Endothelial cell of umbilical vein (primary cell): ENCODE data around the gene ITPR1. TPM values are rescaled to one million over a fixed set of nuclear protein-coding genes. Genes with fewer than 3 reads are reported as not detected.
A peak's percentile ranks its signal among the peaks of the same experiment; 100 is the strongest.

ENCODE experiments used
- BruUV-seq: library from RNA; stranded (reverse); fragments of 400-500 nt; replicated peaks from 2 replicates; lab custom pipeline; 2021; lab: Mats Ljungman, UMichigan
- CTCF ChIA-PET: fragments of 300-600, 350-600 bp; sonication (Branson Sonifier 250); formaldehyde crosslinking; loops from one replicate; lab custom pipeline; 2021; ENCODE audit warnings: antibody characterized with exemption, inconsistent platforms; lab: Charles Lee
- POLR2A ChIA-PET: fragments of 300-600, 350-600 bp; sonication (Branson Sonifier 250); formaldehyde crosslinking; loops from one replicate; lab custom pipeline; 2021; ENCODE audit warnings: antibody characterized with exemption, inconsistent platforms; lab: Charles Lee
- DNase-seq: peaks from one replicate; pipeline ENCODE4 v3.0.0-alpha.2; 2011; ENCODE audit warnings: low read depth, low spot score
- FAIRE-seq: peaks from 2 replicates; lab custom pipeline; 2011; peaks lifted over from hg19 to GRCh38; lab: Jason Lieb, UNC
- H2AFZ ChIP-seq: 2 replicates; pipeline ENCODE4 v1.6.0; 2012; ENCODE audit warnings: low read depth, low read length, control low read depth, inconsistent platforms
- H3K27ac ChIP-seq: 2 replicates; pipeline ENCODE4 v1.5.1; 2011; ENCODE audit warnings: low read depth, mild to moderate bottlenecking, control low read depth, low read length, moderate library complexity; ENCODE audit not compliant: insufficient read depth
- H3K27me3 ChIP-seq, 2 experiments: 2 replicates each; pipeline versions ENCODE4 v1.6.0 to v1.6.1; 2011; ENCODE audit warnings: low read length in 2 of 2, mixed read lengths in 1 of 2; ENCODE audit not compliant: control insufficient read depth in 2 of 2, insufficient read depth in 2 of 2
- H3K36me3 ChIP-seq, 2 experiments: 2 replicates in 1 of 2; 3 replicates in 1 of 2; pipeline ENCODE4 v1.5.1; 2011; ENCODE audit warnings: low read length in 2 of 2, mild to moderate bottlenecking in 1 of 2, moderate library complexity in 1 of 2; ENCODE audit not compliant: control insufficient read depth in 2 of 2, insufficient read depth in 2 of 2; ENCODE audit errors: extremely low read depth in 1 of 2
- H3K4me1 ChIP-seq: 3 replicates; pipeline ENCODE4 v1.5.1; 2011; ENCODE audit warnings: mild to moderate bottlenecking, low read length; ENCODE audit not compliant: control insufficient read depth, insufficient read depth; ENCODE audit errors: extremely low read depth
- H3K4me2 ChIP-seq: 2 replicates; pipeline ENCODE4 v1.6.1; 2011; ENCODE audit warnings: low read length, control low read depth, mixed read lengths; ENCODE audit not compliant: insufficient read depth
- H3K4me3 ChIP-seq, 3 experiments: fragments of 200-600 bp in 1 of 3; sonication (generic), shearing (Covaris generic) in 1 of 3; replicated peaks in 1 of 3; 2 replicates each; pipeline ENCODE4 v1.5.1; 2011 to 2016; ENCODE audit warnings: control low read depth in 3 of 3, low read length in 3 of 3, mild to moderate bottlenecking in 2 of 3, inconsistent platforms in 1 of 3, low read depth in 1 of 3, moderate library complexity in 1 of 3; ENCODE audit not compliant: insufficient read depth in 1 of 3
- H3K79me2 ChIP-seq: 2 replicates; pipeline ENCODE4 v1.6.0; 2012; ENCODE audit warnings: low read length, inconsistent platforms; ENCODE audit not compliant: control insufficient read depth, insufficient read depth
- H3K9ac ChIP-seq: replicated peaks from 2 replicates; pipeline ENCODE3; 2011; ENCODE audit warnings: low read length, control low read depth; ENCODE audit not compliant: insufficient read depth; ENCODE audit errors: extremely low read depth
- H3K9me1 ChIP-seq: replicated peaks from 3 replicates; pipeline ENCODE4 v1.6.0; 2011; ENCODE audit warnings: mild to moderate bottlenecking, low read length; ENCODE audit not compliant: control insufficient read depth, insufficient read depth; ENCODE audit errors: extremely low read depth
- H3K9me3 ChIP-seq: replicated peaks from 2 replicates; pipeline ENCODE4 v1.5.1; 2012; ENCODE audit warnings: low read length, inconsistent platforms; ENCODE audit not compliant: control insufficient read depth, insufficient read depth
- H4K20me1 ChIP-seq: replicated peaks from 2 replicates; pipeline ENCODE3; 2011; ENCODE audit warnings: mild to moderate bottlenecking, low read length; ENCODE audit not compliant: control insufficient read depth, insufficient read depth; ENCODE audit errors: extremely low read depth
- CTCF ChIP-seq, 2 donors: IDR thresholded peaks; 1 replicate in 1 of 2; 2 replicates in 1 of 2; pipeline ENCODE4 v1.5.1; 2011; ENCODE audit warnings: low read length in 2 of 2, mild to moderate bottlenecking in 2 of 2, moderate library complexity in 2 of 2, control low read depth in 1 of 2, inconsistent platforms in 1 of 2, low read depth in 1 of 2; ENCODE audit not compliant: insufficient read depth in 1 of 2; ENCODE audit errors: extremely low read depth in 1 of 2
- EZH2 ChIP-seq: IDR thresholded peaks from 2 replicates; pipeline ENCODE4 v1.6.1; 2012; ENCODE audit warnings: borderline replicate concordance, low read depth, mild to moderate bottlenecking, moderate library complexity, low read length, inconsistent platforms; ENCODE audit not compliant: severe bottlenecking
- FOS ChIP-seq: IDR thresholded peaks from 2 replicates; pipeline ENCODE4 v1.6.1; 2011; ENCODE audit warnings: mild to moderate bottlenecking, low read length, moderate library complexity, borderline replicate concordance; ENCODE audit not compliant: insufficient read depth
- GATA2 ChIP-seq: IDR thresholded peaks from 2 replicates; pipeline ENCODE4 v1.7.0; 2011; ENCODE audit warnings: low read depth, mild to moderate bottlenecking, moderate library complexity, mixed read lengths, low read length; ENCODE audit not compliant: insufficient read length, insufficient read depth
- JUN ChIP-seq: IDR thresholded peaks from 2 replicates; pipeline ENCODE4 v1.6.1; 2011; ENCODE audit warnings: borderline replicate concordance, low read depth; ENCODE audit not compliant: insufficient read length, insufficient read depth
- MAX ChIP-seq: IDR thresholded peaks from 2 replicates; pipeline ENCODE4 v1.6.1; 2011; ENCODE audit not compliant: insufficient read depth, insufficient read length
- MYC ChIP-seq: IDR thresholded peaks from one replicate; pipeline ENCODE4 v1.6.1; 2011; ENCODE audit warnings: mild to moderate bottlenecking, low read depth, low read length
- POLR2A ChIP-seq: IDR thresholded peaks from 2 replicates; pipeline ENCODE4 v1.6.1; 2012; ENCODE audit warnings: low read depth, mild to moderate bottlenecking, control low read depth, low read length
- POLR2AphosphoS5 ChIP-seq: IDR thresholded peaks from 2 replicates; pipeline ENCODE4 v1.6.1; 2012; ENCODE audit warnings: low read depth, mild to moderate bottlenecking, control low read depth, low read length, moderate library complexity; ENCODE audit not compliant: insufficient read depth
- dilution Hi-C: fragments of 300-500 bp; cut with MboI; formaldehyde crosslinking; loops from one replicate; pipeline ENCODE4 v1.15.0; 2019; ENCODE audit warnings: low sequenced_read_pairs; ENCODE audit not compliant: extremely low pct_ligation_motif_present
- intact Hi-C: fragments of 100-400 bp; cut with micrococcal nuclease; formaldehyde crosslinking; loops from one replicate; pipeline ENCODE4 v1.10.0; 2022
- polyA plus RNA-seq, 4 experiments: library from polyadenylated mRNA; depleted of rRNA in 3 of 4; stranded (reverse) in 3 of 4; unstranded in 1 of 4; fragments of >200 nt; gene quantifications; 2 replicates each; pipeline versions ENCODE4 v1.2.1 to v1.2.3, GENCODE V29; 2011 to 2012; ENCODE audit warnings: missing spikeins in 1 of 4
- total RNA-seq: library from RNA; stranded (reverse); gene quantifications from 2 replicates; pipeline ENCODE4 v1.2.3, GENCODE V29; 2021

The ITPR1 gene
- total and polyA plus RNA-seq, 2 donors (not counting 3 experiments of a cell fraction or from before 2014, with no cell fraction given): 5.1 to 16.1 TPM

GRCh38 chr3:4504340-4505261 lies 11.5 kb downstream of the ITPR1 start:
- Histone ChIP-seq H3K27me3 (no peaks in the 10 kb centered on the region), H3K4me1 (peaks cover 3% of the 10 kb centered on the region), H3K4me3 (no peak overlapping the region), H3K27ac (no peak overlapping the region), H4K20me1 (no peaks in the 10 kb centered on the region), H2AFZ (peak overlapping the region; percentile 45), H3K36me3 (no peaks in the 10 kb centered on the region), H3K9me1 (no peaks in the 10 kb centered on the region), H3K9ac (no peak overlapping the region), H3K4me2 (no peak overlapping the region), H3K9me3 (no peaks in the 10 kb centered on the region), H3K79me2 (no peaks in the 10 kb centered on the region)
- DNase-seq (no peak), FAIRE-seq (no peak)
- dilution Hi-C loops: no loop called here
- intact Hi-C loops: loop anchor here (1.0 kb wide), 1 partner anchor 10 kb away; no protein-coding TSS in a partner anchor
- ChIA-PET CTCF (interaction anchor here (0.8 to 1.6 kb wide), 4 partner anchors 9 to 154 kb away, joined by 3 to 10 read pairs (median 5); no protein-coding TSS in a partner anchor), POLR2A (interaction anchor here (1.8 kb wide), 1 partner anchor 12 kb away, joined by 12 read pairs; the partner anchor contains the start of gene ITPR1)
- TF ChIP-seq MYC (no peak), FOS (no peak), JUN (no peak), POLR2AphosphoS5 (no peak), POLR2A (no peak), MAX (no peak), EZH2 (no peak), GATA2 (no peak), CTCF (IDR thresholded peaks at IDR 0.05; ENCODE audit: extremely low read depth in 1 of 2, insufficient read depth in 1 of 2, low read depth in 1 of 2, low read length in 2 of 2) (no peak)
- BruUV-seq: no TSS peak
